ENCODE results near the gene DGKD.

GRCh38 chr2:233453111-233453915, 99.0 kb downstream of the DGKD start:
- TF ChIP-seq CTCF (IDR thresholded peaks at IDR 0.05; ENCODE audit: insufficient read depth, low read length) (no peak), REST (IDR thresholded peaks at IDR 0.05; ENCODE audit: insufficient replicate concordance, low read depth) (no peak), POLR2AphosphoS5 (IDR thresholded peaks at IDR 0.05; ENCODE audit: low read depth) (no peak), GABPA (IDR thresholded peaks at IDR 0.05; ENCODE audit: low read depth) (no peak)
